ENCODE data around the gene ATOH8. TPM values are rescaled to one million over a fixed set of nuclear protein-coding genes. Genes with fewer than 3 reads are reported as not detected.

Gene ATOH8
- total RNA-seq, 4 donors from 2014 or later, result 82.8 to 260 (median 167) TPM

DNA sequence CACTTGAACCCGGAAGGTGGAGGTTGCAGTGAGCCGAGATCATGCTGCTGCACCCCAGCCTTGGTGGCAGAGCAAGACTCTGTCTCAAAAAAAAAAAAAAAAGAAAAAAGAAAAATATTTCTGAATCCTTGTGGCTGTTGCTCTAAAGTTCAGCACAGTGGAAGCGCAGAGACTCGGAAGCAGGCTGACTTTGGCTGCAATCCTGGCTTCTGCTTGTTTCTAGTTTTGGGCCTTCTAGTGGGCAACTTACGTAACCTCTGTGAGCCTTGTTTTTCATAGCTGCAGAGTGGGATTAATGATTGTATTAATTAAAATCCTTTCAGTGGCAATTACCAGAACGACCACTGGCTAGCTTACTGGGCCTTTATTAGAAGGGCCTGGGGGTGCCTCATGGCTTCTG, 31.3 kb upstream of the ATOH8 start:
- H3K27ac ChIP-seq, result peak overlapping the region in 2 of 3 donors; percentile 10 to 57
- no peaks in the 10 kb centered on the region for H3K36me3 ChIP-seq
- intact Hi-C loops (cut with DNase I), result no loop called here
- TF ChIP-seq CTCF (IDR thresholded peaks at IDR 0.05), result no peak
- no peak for TF ChIP-seq POLR2A (IDR thresholded peaks at IDR 0.05)
- H3K27me3 ChIP-seq, result no peaks in the 10 kb centered on the region
- H3K4me1 ChIP-seq, result peaks cover 20 to 33% of the 10 kb centered on the region in 2 donors
- WGBS, 2 donors, result 91 to 94% methylated on average over 6 of the region's 6 CpGs
- no peak for DNase-seq
- H3K9me3 ChIP-seq, result no peaks in the 10 kb centered on the region
- no peak overlapping the region for H3K4me3 ChIP-seq (replicated peaks in 1 of 3)

DNA sequence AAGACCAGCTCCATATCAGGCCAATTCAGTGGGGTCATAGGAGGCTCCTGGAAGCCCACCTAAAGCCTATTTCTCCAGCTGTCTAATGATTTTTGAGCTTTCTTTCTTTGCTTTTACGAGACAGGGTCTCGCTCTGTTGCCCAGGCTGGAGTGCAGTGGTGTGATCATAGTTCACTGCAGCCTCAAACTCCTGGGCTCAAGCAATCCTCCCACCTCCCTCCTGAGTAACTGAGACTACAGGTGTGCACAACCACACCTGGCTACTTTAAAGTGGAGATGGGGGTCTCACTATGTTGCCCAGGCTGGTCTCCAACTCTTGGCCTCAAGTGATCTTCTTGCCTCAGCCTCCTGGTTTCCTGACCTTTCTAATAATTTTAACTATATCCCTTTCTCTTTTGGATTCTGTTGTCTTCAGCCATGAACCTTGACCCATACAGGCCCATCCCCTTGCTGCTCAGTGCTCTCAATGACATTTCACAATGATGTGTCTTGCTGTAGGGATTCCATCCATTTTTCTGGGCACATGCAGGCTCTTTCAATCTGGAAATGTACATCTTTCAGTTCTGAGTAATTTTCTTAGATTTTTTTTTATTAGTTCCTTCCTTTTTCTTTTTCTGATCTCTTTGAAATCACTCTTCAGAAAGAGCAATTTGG, 30.0 kb upstream of the ATOH8 start:
- Histone ChIP-seq H3K27me3 (no peaks in the 10 kb centered on the region), H3K4me3 (replicated peaks in 1 of 3) (no peak overlapping the region), H3K36me3 (no peaks in the 10 kb centered on the region), H3K27ac (peak overlapping the region in 2 of 3 donors; percentile 10 to 57), H3K9me3 (no peaks in the 10 kb centered on the region), H3K4me1 (peaks cover 25 to 46% of the 10 kb centered on the region in 2 donors)
- intact Hi-C loops (cut with DNase I), result no loop called here
- 86 to 89% methylated on average over 2 of the region's 2 CpGs for whole genome bisulfite sequencing, 2 donors
- no peak for DNase-seq
- TF ChIP-seq POLR2A (IDR thresholded peaks at IDR 0.05) (no peak), CTCF (IDR thresholded peaks at IDR 0.05) (no peak)

DNA sequence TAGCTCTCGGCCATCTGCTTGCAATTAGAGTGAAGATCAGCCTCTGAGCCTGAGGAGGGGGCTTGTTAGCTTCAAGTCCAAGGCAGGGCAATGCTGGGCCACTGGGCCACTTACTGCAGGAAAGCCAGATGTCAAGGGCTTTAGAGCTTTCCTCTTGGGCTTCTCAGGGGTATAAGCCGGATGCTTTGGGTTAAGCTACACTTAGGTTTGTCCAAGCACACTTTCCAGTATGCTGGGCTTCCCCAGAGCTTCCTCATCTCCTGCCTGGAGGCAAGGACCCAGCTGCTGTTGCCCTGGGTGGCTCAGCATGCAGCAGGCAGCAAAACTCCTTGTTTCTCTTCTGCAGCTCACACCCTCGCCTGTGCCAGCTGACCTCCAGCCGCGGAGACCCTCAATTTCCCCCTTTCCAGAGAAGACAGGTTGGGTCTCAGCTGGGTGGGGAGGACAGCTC, 29.0 kb upstream of the ATOH8 start:
- no peak for DNase-seq
- H3K4me1 ChIP-seq, result peaks cover 22 to 49% of the 10 kb centered on the region in 2 donors
- no peaks in the 10 kb centered on the region for H3K9me3 ChIP-seq
- 85 to 92% methylated on average over 5 of the region's 5 CpGs for WGBS, 2 donors
- no peak for TF ChIP-seq POLR2A (IDR thresholded peaks at IDR 0.05)
- TF ChIP-seq CTCF (IDR thresholded peaks at IDR 0.05), result no peak
- H3K4me3 ChIP-seq (replicated peaks in 1 of 3), result no peak overlapping the region
- no peaks in the 10 kb centered on the region for H3K27me3 ChIP-seq
- H3K27ac ChIP-seq, result peak overlapping the region in 1 of 3 donors; percentile 35
- intact Hi-C loops (cut with DNase I), result loop anchor here (5.0 kb wide), 1 partner anchor 88 kb away; no protein-coding TSS in a partner anchor
- no peaks in the 10 kb centered on the region for H3K36me3 ChIP-seq

DNA sequence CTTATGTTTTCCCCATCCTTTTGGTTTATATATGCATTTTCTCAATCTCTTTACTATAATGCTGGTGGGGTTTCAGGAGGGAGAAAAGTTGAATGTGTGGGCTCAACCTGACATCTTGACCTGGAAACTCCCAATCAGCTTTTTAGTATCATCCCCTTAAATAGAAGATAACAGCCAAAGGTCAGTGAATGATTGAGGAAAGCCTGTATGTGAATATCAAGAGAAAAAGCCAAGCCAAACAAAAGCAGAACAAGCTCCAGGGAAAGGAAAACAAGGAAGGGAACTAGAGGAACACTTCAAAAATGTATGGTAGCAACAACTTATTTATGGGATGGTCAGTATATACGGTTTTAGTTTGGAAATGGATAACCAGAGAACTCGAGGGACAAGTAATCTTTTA, 28.3 kb upstream of the ATOH8 start:
- no peak for TF ChIP-seq CTCF (IDR thresholded peaks at IDR 0.05)
- Histone ChIP-seq H3K27ac (no peak overlapping the region), H3K4me1 (peaks cover 22 to 53% of the 10 kb centered on the region in 2 donors), H3K9me3 (no peaks in the 10 kb centered on the region), H3K4me3 (replicated peaks in 1 of 3) (no peak overlapping the region), H3K36me3 (no peaks in the 10 kb centered on the region), H3K27me3 (no peaks in the 10 kb centered on the region)
- no peak for DNase-seq
- 63 to 66% methylated on average over 2 of the region's 2 CpGs for WGBS, 2 donors
- intact Hi-C loops (cut with DNase I), result loop anchor here (5.0 kb wide), 1 partner anchor 87 kb away; no protein-coding TSS in a partner anchor

GRCh38 chr2:85727798-85728197, 26.0 kb upstream of the ATOH8 start:
- DNase-seq, result no peak
- H3K27me3 ChIP-seq, result no peaks in the 10 kb centered on the region
- no peaks in the 10 kb centered on the region for H3K9me3 ChIP-seq
- no peak overlapping the region for H3K4me3 ChIP-seq (replicated peaks in 1 of 3)
- H3K4me1 ChIP-seq, result peaks cover 25 to 70% of the 10 kb centered on the region in 2 donors
- WGBS, 2 donors, result 83% methylated on average over 10 of the region's 10 CpGs
- TF ChIP-seq POLR2A (IDR thresholded peaks at IDR 0.05) (no peak), CTCF (IDR thresholded peaks at IDR 0.05) (no peak)
- H3K27ac ChIP-seq, result peak overlapping the region in 2 of 3 donors; percentile 76 to 92
- no peaks in the 10 kb centered on the region for H3K36me3 ChIP-seq
- intact Hi-C loops (cut with DNase I), result loop anchor here (5.0 kb wide), 1 partner anchor 85 kb away; no protein-coding TSS in a partner anchor

All from thyroid gland (tissue), 4 donors.